GM10847 (cell line): ENCODE results near the gene ELANE.

Experiments used
- POLR2A ChIP-seq: IDR thresholded peaks from 2 replicates; pipeline ENCODE4 v1.6.1; 2011; ENCODE audit not compliant: insufficient read length; ENCODE audit errors: extremely low read depth

ELANE gene

DNA sequence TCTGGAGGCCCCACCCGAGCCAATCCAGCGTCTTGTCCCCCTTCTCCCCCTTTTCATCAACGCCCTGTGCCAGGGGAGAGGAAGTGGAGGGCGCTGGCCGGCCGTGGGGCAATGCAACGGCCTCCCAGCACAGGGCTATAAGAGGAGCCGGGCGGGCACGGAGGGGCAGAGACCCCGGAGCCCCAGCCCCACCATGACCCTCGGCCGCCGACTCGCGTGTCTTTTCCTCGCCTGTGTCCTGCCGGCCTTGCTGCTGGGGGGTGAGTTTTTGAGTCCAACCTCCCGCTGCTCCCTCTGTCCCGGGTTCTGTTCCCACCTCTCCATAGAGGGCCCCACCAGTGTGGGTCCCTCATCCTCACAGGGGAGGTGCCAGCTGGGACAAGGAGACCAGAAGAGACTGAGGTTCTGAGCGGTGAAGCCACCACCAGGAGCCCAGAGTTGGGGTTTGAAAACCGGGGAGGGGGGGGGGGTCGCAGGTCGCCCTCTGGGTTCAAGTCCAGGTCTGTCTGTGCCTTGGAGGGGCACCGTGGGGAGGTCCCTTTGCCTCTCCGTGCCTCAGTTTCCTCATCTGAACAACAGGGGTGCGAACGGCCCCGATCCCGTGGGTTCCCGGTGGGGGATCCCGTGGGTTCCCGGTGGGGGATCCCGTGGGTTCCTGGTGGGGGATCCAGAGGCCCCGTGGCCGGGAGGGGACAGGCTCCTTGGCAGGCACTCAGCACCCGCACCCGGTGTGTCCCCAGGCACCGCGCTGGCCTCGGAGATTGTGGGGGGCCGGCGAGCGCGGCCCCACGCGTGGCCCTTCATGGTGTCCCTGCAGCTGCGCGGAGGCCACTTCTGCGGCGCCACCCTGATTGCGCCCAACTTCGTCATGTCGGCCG lies at the start of gene ELANE:
Gene ELANE (plus strand): TSS at position 168 of the 878 bp plus-strand sequence. CDS start 26 bp downstream, at position 194.
- TF ChIP-seq POLR2A = no peak

DNA sequence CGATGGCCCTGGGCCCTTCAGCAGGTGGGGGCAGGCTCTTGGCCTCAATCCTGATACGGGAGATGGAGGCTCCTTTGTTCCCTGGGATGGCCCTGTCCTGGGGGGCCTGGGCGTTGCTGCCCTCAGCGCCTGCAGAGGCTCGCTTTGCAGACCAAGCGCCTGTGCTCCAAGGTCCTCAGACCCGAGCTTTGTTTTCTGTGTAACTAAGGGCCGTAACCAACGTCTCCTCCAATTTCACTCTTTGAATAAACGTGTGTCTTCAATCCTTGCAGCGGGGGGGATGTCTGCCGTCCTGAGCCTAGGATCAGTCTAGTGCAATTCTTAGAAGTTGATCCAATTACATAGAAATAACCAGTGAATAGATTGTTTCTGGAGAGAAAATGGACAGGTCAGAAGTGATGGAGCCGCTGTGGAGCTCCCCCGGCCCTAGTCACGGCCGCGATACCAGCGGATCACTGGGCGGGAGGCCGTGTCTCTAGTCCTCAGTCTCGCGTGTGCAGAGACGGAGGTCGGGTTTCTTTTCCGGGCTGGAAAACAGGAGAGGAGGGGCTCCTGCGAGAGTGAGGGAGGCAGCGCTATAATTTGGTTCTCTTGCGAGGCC lies 49.5 kb upstream of the ELANE start:
- TF ChIP-seq POLR2A = no peak

DNA sequence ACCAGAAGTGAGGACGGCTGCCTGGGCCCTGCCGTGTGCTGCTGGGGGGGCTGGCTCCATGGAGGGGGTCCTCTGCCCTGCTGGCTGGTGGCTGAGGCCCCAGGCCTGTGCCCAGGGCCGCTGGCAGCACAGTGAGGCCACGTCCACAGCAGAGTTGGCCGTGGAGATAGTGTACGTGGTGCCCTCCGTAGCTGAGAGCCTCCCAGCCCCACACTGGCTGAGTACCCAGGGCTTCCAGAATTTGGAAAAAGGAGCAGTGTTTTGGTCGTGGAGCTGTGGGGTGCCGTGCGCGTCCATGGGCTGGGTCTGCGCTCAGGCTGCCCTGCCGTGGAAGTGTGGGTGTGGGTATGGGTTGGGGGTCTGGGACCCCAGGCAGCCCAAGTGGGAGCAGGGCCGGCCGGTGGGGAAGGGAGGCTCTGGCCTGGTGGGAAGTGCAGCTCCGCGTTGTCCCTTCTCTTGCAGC lies 49.0 kb upstream of the ELANE start:
- TF ChIP-seq POLR2A = no peak

DNA sequence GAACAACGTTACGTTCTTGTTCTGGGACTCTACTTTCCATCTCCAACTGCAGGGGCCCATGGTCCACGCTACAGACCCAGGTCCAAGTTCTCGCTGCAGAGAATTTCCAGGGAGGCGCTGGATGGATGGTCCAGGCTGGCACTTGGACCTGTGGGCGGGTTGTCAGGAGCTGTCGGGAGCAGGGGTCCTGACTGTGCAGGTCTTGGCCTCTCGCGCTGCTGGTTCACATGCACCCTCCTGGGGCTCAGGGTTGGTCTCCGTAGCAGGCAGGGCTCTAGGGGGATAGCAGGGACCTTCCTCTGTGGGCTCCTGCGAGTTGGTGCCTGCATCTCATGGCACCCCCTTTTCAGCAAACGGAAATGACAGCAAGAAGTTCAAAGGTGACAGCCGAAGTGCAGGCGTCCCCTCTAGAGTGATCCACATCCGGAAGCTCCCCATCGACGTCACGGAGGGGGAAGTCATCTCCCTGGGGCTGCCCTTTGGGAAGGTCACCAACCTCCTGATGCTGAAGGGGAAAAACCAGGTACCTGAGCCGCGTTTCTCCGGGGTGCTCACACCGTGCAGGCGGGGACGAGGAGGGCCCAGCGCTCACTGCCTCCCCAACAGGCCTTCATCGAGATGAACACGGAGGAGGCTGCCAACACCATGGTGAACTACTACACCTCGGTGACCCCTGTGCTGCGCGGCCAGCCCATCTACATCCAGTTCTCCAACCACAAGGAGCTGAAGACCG lies 48.3 kb upstream of the ELANE start:
- no peak for TF ChIP-seq POLR2A

DNA sequence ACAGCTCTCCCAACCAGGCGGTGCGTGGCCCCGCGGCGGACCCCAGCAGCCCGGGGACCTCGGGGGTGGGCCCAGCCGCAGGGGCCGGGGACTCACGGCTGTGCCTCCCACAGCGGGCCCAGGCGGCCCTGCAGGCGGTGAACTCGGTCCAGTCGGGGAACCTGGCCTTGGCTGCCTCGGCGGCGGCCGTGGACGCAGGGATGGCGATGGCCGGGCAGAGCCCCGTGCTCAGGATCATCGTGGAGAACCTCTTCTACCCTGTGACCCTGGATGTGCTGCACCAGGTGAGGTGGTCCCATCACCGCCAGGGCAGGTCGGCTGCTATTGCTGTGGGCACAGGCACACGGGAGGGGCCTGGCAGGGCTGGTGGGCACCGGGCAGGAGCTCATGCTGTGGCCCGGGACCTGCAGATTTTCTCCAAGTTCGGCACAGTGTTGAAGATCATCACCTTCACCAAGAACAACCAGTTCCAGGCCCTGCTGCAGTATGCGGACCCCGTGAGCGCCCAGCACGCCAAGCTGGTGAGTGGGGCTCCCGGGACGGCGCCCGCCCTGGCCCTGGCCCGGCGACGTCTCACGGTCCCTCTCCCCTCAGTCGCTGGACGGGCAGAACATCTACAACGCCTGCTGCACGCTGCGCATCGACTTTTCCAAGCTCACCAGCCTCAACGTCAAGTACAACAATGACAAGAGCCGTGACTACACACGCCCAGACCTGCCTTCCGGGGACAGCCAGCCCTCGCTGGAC lies 47.5 kb upstream of the ELANE start:
- no peak for TF ChIP-seq POLR2A

DNA sequence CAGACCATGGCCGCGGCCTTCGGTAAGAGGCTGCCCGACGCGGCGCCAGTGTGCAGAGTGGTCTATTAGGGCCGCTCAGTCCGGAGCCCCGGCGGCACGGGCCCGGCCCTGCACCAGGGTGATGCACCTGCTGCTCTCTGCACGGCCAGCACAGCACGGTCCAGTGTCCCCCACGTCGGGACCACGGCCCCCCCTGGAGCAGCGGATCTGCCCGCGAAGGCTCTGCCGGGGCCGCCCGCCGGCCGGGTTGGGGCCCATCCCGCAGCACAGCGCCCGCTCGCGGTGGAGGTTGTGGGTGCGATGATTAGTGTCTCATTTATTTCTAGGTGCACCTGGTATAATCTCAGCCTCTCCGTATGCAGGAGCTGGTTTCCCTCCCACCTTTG lies 46.9 kb upstream of the ELANE start:
- no peak for TF ChIP-seq POLR2A

DNA sequence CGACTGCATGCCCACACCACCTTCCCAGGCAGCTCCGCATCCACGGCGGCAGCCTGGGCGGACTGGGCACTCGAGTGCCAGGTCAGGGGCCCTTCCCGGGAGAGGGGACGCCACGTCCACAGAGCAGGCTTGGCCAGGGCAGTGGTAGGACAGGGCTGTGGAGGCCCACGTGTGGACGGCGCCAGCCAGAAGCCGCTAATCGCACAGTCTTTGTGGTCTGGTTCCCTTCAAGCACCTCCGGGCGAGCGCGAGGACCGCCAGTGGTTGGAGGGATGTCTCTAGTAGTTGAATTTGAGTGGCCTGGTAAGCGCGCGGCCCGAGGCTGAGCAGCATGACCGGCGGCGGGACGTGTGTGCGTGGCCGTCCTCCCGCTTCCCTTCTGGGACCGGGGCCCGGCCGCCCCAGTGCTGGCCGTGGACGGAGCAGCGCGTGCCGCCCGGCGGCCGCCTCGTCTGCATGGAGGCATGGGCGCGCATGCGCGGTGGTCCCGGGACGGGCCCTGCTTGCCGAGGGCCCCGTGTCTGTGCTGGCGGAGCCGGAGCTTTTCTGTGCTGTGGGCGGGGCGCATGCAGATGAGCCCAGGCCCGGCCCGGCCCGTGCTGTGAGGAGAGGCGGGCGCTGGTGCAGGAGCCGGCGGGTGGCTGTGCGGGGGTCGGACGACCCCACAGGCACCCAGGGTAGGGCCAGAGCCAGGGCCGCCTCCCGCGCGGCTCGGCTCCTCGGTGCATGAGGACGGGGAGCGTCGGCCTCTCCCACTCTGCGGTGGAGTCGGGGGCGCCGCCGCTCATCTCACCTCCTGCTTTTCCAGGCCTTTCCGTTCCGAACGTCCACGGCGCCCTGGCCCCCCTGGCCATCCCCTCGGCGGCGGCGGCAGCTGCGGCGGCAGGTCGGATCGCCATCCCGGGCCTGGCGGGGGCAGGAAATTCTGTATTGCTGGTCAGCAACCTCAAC lies 46.2 kb upstream of the ELANE start:
- TF ChIP-seq POLR2A = no peak

DNA sequence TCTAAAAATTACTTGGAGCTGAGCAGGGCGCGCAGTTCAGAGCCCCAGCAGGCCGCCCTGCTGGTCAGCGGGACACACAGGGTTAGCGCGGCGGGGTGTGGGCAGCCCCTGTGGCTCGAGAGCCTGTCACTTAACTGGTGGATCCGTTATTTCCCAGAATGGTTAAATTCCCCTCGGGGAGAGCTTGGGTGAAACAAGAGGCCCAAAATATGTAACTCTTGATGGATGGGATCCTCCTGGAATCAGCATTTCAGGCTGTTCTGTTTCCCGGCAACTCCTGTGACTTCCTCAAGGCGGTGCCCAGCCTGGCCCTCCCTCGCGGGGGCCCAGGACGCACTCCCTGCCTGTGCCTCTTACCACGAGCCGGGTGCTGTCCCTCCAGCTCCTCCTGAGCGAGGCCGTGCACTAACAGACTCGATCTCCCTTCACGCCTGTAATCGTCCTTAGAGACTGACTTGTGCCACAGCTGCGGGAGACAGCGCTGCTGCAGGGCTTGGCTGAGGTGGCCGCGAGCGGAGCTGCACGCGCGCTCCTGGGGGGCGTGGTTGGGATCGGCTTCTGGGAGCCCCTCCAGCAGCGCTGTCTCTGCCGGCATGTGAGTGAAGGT lies 45.2 kb upstream of the ELANE start:
- TF ChIP-seq POLR2A = no peak

DNA sequence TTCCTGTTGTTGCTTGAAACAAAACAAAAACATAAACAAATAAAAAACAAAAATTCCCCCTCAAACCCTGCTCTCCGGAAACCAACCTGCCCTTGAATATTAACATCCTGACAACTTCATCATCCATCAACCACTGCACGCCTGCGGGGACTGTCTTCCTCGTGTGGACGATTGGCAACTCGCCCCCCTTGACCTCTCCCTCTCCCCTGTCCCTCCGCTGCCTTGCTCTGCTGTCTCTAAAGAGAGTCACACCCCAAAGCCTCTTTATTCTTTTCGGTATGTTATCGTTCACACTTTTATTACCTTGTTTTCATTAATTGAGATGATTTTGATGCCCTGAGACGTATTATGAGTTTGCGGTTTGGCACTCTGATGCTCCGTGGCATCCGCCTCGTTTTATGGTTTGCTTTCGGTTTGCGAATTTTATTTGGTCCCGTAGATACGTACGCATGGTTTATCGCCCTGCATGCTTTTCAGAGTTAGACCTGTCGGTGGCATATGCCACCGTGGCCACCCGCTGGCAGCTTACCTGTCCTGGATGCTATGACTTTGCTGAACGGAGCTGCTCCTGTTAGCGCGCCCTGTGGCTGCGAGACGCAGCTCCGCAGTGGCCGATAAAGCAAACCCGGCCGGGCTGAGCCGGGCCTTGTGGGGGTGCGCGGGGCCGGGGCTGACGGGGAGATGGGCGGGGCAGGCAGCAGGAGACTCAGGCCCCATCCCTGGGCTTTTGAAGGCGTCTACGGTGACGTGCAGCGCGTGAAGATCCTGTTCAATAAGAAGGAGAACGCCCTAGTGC lies 44.3 kb upstream of the ELANE start:
- TF ChIP-seq POLR2A = no peak

DNA sequence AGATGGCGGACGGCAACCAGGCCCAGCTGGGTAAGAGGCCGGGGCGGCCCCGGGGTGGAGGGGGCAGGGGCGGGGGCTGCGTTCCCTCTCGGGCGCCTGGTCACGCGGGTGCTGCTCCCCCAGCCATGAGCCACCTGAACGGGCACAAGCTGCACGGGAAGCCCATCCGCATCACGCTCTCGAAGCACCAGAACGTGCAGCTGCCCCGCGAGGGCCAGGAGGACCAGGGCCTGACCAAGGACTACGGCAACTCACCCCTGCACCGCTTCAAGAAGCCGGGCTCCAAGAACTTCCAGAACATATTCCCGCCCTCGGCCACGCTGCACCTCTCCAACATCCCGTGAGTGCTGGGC lies 43.7 kb upstream of the ELANE start:
- no peak for TF ChIP-seq POLR2A

DNA sequence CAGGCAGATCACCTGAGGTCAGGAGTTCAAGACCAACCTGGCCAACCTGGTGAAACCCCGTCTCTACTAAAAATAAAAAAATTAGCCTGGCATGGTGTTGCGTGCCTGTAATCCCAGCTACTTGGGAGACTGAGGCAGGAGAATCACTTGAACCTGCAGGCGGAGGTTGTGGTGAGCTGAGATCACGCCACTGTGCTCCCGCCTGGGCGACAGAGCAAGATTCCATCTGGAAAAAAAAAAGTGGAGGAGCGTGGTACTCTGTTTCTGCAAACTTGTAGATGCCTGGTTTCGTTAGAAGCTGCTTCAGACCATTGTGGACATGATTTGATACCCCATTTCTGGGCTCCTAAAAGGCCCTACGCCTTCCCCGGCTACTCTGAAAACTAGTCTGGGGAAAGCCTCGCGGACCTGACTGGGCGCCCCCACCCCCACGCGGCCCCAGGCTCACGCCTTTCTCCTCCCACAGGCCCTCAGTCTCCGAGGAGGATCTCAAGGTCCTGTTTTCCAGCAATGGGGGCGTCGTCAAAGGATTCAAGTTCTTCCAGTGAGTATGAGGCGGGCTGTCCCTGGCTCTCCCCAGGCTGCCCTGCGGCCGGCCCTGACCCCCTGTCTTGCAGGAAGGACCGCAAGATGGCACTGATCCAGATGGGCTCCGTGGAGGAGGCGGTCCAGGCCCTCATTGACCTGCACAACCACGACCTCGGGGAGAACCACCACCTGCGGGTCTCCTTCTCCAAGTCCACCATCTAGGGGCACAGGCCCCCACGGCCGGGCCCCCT lies 41.8 kb upstream of the ELANE start:
- no peak for TF ChIP-seq POLR2A

DNA sequence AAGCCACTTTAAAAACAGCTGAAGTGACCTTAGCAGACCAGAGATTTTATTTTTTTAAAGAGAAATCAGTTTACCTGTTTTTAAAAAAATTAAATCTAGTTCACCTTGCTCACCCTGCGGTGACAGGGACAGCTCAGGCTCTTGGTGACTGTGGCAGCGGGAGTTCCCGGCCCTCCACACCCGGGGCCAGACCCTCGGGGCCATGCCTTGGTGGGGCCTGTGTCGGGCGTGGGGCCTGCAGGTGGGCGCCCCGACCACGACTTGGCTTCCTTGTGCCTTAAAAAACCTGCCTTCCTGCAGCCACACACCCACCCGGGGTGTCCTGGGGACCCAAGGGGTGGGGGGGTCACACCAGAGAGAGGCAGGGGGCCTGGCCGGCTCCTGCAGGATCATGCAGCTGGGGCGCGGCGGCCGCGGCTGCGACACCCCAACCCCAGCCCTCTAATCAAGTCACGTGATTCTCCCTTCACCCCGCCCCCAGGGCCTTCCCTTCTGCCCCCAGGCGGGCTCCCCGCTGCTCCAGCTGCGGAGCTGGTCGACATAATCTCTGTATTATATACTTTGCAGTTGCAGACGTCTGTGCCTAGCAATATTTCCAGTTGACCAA lies 41.1 kb upstream of the ELANE start:
- TF ChIP-seq POLR2A = no peak

DNA sequence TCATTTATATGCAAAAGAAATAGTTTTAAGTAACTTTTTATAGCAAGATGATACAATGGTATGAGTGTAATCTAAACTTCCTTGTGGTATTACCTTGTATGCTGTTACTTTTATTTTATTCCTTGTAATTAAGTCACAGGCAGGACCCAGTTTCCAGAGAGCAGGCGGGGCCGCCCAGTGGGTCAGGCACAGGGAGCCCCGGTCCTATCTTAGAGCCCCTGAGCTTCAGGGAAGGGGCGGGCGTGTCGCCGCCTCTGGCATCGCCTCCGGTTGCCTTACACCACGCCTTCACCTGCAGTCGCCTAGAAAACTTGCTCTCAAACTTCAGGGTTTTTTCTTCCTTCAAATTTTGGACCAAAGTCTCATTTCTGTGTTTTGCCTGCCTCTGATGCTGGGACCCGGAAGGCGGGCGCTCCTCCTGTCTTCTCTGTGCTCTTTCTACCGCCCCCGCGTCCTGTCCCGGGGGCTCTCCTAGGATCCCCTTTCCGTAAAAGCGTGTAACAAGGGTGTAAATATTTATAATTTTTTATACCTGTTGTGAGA lies 40.5 kb upstream of the ELANE start:
- no peak for TF ChIP-seq POLR2A
